IPS-20b (cell line): Measurements from ENCODE around the gene GALNT10.
A peak's percentile ranks its signal among the peaks of the same experiment; 100 is the strongest.

Experiments used
- H3K27ac ChIP-seq: one replicate; pipeline ENCODE4 v1.5.1; 2013; ENCODE audit warnings: low read length
- H3K27me3 ChIP-seq: 2 replicates; pipeline ENCODE4 v1.6.1; 2013; ENCODE audit warnings: mild to moderate bottlenecking, low read length, inconsistent platforms; ENCODE audit not compliant: insufficient read depth
- H3K36me3 ChIP-seq: 2 replicates; pipeline ENCODE4 v1.6.1; 2013; ENCODE audit warnings: low read depth, mild to moderate bottlenecking, inconsistent platforms, low read length, moderate library complexity; ENCODE audit not compliant: insufficient read depth
- H3K4me1 ChIP-seq: 2 replicates; pipeline ENCODE4 v1.6.1; 2013; ENCODE audit warnings: mild to moderate bottlenecking, control low read depth, inconsistent platforms, low read length, moderate library complexity; ENCODE audit not compliant: insufficient read depth
- H3K4me3 ChIP-seq: 2 replicates; pipeline ENCODE4 v1.5.1; 2013; ENCODE audit warnings: mild to moderate bottlenecking, low read length, inconsistent platforms
- H3K9ac ChIP-seq: 2 replicates; pipeline ENCODE4 v1.6.1; 2013; ENCODE audit warnings: low read depth, mild to moderate bottlenecking, inconsistent platforms, low read length, moderate library complexity
- H3K9me3 ChIP-seq: 2 replicates; pipeline ENCODE4 v1.6.1; 2013; ENCODE audit warnings: mild to moderate bottlenecking, low read depth, low read length, inconsistent platforms; ENCODE audit not compliant: insufficient read depth

The GALNT10 gene

DNA sequence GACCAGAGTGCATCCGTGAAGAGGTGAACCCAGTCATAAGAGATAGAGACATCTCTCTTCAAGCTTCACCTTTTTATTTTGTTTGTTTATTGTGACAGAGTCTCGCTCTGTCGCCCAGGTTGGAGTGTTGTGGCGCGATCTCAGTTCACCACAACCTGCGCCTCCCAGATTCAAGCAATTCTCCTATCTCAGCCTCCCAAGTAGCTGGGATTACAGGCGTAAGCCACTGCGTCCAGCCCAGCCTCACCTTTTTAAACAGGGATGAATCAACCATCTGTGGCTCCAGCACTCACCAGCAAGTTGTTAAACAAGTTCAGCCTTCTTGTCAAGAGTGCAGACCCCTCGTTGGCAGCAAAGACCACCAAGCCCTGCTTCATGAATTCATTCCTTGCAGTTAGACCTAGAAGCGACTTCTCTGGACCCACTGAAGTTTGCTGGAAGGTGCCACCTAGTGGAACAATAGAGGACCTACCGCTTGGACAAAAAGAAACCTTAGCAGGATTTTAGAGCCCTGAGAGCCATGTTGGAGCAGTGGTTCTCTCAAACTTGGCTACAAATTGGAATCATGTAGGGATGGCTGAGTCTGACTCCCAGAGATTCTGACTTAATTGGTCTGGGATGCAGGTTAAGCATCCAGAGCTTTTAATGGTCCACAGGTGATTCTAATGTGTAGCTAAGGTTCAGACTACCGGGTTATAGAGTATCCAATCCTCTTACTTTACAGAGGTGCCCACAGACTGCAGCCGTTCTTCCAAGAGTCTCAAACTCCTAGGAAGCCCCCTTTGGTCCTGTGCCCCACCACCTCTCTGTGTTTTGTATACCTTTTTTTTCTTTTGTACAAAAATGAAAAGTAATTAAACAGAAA lies 10.5 kb upstream of the GALNT10 start:
- no peak overlapping the region for H3K4me3 ChIP-seq
- peaks cover 2% of the 10 kb centered on the region; the same call in 1 of the 2 replicates for H3K27me3 ChIP-seq
- H3K27ac ChIP-seq, result no peak overlapping the region
- no peaks in the 10 kb centered on the region for H3K4me1 ChIP-seq
- no peaks in the 10 kb centered on the region for H3K9me3 ChIP-seq
- no peaks in the 10 kb centered on the region for H3K36me3 ChIP-seq
- no peak overlapping the region for H3K9ac ChIP-seq

DNA sequence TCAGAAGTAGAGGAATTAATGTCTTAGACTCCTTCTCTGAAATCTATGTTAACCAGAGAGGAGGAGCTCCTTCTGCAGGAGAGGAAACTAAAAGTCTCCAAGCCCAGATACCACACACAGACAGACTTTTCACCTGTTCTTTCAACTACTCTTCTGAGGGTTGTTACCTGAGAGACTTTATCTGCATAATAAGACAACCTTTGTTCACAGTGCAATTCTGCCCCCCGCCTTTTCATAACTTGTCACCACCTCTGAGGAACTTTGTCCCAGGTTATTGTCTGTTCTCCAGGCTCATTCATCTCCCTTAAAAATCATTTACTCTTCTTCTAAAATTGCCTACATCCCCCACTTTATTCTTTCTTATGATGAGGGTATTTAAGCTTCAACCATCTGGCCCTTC lies 9.4 kb upstream of the GALNT10 start:
- no peak overlapping the region for H3K4me3 ChIP-seq
- H3K36me3 ChIP-seq, result no peaks in the 10 kb centered on the region
- H3K27me3 ChIP-seq, result peaks cover 6% of the 10 kb centered on the region; the same call in 1 of the 2 replicates
- no peak overlapping the region for H3K9ac ChIP-seq
- no peaks in the 10 kb centered on the region for H3K9me3 ChIP-seq
- H3K27ac ChIP-seq, result no peak overlapping the region
- H3K4me1 ChIP-seq, result no peaks in the 10 kb centered on the region

DNA sequence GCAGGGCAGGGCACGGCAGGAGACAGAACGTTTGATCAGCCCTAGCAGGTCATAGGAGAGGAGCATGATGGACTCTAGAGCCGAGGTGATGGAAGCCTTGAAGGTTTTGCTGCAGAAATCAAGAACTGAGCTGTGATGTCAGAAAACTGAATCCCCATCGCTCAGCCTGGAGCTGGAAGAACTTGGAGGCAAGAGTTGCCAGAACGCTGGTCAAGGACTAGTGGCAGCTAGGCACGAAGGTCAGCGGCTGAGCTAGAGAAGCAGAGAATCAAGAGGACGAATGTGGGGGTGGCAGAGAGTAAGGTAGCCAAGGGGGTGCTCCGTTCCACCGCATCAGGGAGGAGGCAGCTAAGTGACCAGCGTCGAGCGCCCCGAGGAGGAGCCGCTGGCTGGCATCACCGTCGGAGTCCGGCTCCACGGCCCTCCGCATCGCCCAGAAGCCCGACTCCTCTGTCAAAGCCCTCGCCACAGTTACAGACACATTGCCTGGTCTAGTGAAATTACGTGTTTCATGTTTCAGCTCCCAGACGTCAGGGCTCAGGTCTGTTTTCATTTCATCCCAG lies 1.2 kb upstream of the GALNT10 start:
- Histone ChIP-seq H3K4me3 (peak overlapping the region; percentile 73), H3K36me3 (no peaks in the 10 kb centered on the region), H3K4me1 (peaks cover 12% of the 10 kb centered on the region; the same call in 1 of the 2 replicates), H3K27ac (no peak overlapping the region), H3K27me3 (peaks cover 78% of the 10 kb centered on the region), H3K9ac (no peak overlapping the region), H3K9me3 (no peaks in the 10 kb centered on the region)

DNA sequence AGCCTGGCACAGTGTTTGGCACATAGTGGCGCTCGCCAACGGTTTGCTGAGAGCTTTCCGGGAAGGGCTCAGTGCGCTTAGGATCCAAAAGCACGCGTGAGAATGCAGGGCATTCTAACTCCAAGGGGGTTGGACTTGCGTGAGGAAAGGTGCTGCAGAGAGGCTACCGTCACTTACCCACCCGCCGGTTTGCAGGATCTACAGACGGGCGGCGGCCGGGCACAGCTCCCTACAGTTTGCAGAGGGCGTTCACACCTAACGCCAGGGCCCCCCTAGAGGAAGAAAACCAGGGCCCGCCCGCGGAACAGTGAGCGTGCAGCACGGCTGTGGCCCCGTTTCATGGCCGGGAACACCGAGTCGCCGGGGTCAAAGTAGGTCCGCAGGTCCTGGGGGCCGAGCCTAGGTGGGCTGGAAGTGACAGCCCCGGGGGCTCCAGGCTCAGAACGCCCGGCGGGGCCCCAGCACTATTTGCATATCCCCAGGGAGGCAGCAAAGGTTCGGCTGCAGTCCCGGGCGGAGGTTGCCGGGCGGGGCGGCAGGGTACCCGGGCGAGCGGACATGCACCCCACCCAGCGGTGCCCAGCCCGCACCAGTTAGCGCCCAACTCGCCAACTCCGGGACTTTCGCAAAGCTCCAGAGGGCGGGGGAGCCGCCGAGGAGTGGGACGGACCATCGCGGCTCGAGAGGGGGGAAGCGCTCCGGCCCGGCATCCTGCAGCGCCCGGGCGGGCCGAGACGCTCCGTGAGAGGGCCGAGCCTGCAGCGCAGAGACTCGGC lies 526 bp upstream of the GALNT10 start:
- no peaks in the 10 kb centered on the region for H3K36me3 ChIP-seq
- H3K9ac ChIP-seq, result peak overlapping the region; percentile 13; the same call in 1 of the 2 replicates
- H3K27me3 ChIP-seq, result peaks cover 77% of the 10 kb centered on the region
- H3K9me3 ChIP-seq, result no peaks in the 10 kb centered on the region
- no peak overlapping the region for H3K27ac ChIP-seq
- H3K4me3 ChIP-seq, result peak overlapping the region; percentile 73
- peaks cover 19% of the 10 kb centered on the region; the same call in 1 of the 2 replicates for H3K4me1 ChIP-seq

DNA sequence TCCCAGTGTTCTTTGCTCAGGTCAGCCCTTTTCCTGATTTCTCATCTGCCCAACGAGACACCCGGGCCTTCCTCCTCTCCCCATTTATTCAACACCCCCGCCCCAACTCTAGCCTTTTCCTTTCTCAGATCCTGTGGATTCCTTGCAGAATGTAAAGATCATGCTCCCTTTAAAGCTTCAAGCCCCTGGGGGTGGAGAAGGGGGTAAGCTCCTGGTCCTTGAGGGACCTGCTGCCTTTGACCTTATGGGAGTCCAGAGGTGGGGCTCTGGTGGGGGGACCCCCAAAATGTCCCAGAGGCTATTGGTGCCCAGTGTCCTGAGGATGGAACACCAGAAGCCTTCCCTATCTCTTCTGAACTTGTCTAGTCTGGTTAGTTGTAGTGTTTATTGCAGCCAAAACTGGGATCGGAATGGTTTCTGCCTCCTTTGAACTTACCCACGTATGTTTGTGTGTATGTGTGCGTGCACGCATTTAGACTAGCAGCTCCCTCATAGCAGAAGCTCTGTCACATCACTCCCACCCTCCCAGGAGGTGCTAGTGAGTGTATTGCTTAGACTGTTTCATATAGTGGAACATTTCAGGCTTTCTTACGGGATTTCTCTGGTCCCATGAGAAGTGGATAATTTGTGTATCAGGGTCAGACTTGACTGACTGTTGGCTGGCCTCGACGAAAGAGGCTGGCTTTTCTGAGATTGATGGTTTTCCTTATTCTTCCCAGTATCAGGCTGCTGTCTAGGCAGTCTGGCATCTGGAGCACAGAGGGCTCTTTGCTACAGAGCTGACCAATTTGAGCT lies 1.1 kb downstream of the GALNT10 start:
- no peak overlapping the region for H3K9ac ChIP-seq
- no peak overlapping the region for H3K27ac ChIP-seq
- H3K36me3 ChIP-seq, result no peaks in the 10 kb centered on the region
- H3K4me1 ChIP-seq, result peaks cover 20% of the 10 kb centered on the region; the same call in 1 of the 2 replicates
- no peaks in the 10 kb centered on the region for H3K9me3 ChIP-seq
- H3K4me3 ChIP-seq, result peak overlapping the region; percentile 77; the same call in 1 of the 2 replicates
- H3K27me3 ChIP-seq, result peaks cover 69% of the 10 kb centered on the region

DNA sequence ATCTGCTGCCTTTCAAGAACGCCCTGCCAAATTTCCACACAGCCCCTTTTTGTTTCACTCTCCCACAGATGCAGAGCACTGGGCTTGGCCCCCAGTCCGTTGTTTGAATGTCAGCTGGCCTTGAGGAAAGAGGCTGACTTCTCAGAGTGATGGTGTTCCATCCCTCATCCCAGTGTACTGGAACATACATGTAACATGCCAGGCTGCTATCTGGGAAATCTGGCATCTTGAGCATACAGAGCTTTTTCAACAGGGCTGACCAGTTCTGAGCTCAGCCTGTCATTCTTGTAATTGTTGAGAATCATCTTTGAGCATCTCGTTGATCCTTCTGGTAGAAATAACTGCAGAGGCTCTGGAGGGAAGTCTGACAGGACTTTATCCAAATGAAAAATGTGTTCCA lies 2.8 kb downstream of the GALNT10 start:
- Histone ChIP-seq H3K36me3 (no peaks in the 10 kb centered on the region), H3K9ac (no peak overlapping the region), H3K27ac (no peak overlapping the region), H3K4me1 (peaks cover 29% of the 10 kb centered on the region), H3K9me3 (no peaks in the 10 kb centered on the region), H3K4me3 (no peak overlapping the region), H3K27me3 (peaks cover 53% of the 10 kb centered on the region)

DNA sequence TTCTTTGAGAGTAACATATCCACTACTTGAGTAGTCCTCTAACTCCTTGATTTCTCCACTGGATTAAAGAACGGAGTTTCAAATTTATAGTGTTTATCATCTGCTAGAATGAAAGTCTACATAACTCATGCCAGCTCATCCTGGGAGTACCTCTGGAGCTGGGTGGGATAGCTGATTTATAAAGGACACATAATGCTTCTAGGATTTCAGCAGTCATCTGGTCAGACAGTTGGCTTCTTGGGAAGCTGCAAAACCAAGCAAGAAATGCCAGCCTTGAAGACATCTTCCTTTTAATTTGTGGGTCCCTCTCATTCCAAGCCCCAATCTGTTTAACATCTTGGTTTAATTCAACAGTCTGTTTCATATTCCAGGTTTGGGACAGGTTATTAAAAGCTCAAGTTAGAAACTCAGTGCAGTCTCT lies 3.2 kb downstream of the GALNT10 start:
- Histone ChIP-seq H3K27ac (no peak overlapping the region), H3K9me3 (no peaks in the 10 kb centered on the region), H3K9ac (no peak overlapping the region), H3K4me3 (no peak overlapping the region), H3K27me3 (peaks cover 49% of the 10 kb centered on the region), H3K36me3 (no peaks in the 10 kb centered on the region), H3K4me1 (peaks cover 29% of the 10 kb centered on the region)

DNA sequence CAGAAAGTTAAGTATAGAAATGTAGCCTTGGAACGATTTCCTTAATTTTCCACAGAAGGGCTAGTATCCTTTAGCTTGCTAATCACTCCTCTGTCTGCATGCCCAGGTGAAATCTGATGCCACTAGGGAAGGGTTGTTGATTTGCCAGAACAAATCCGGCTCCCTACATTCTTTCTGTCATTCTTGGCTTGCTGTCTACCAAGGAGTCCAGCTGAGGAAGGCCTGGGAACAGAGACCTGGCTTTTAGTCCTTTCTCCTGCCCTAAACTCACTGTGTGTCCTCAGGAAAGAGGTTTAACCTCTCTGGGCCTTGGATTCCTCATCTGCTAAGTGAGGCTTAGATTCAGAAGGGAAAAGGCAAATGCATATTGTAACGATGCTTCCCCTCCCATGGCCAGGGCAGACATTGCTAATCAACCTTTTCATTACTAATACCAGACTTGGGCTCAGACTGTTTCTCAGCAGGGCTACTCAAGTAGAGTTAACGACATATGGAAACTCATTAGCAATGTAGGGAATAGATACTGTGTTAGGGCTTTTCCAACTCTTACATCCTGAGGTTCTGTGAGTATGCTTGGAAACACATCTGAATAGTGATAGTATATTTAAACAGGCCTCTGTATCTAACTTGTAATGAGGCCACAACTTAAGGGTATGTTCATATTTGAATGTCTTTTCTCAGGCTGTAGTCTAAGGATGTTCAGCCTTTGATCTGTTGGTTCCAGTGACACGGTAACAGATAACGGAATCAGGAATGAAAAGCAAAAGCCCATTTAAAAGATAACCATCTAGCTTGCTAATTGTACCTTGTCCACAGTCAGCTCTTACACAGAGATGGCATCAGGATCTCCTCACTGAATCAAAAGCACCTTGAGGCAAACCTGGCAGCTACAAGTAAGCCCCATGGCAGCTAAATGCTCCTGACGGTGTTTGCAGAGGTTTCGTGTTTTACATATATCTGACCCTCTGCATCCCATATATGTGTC lies 4.1 kb downstream of the GALNT10 start:
- peak overlapping the region; percentile 34 for H3K4me3 ChIP-seq
- H3K9ac ChIP-seq, result no peak overlapping the region
- H3K9me3 ChIP-seq, result no peaks in the 10 kb centered on the region
- peaks cover 40% of the 10 kb centered on the region for H3K27me3 ChIP-seq
- no peak overlapping the region for H3K27ac ChIP-seq
- H3K36me3 ChIP-seq, result no peaks in the 10 kb centered on the region
- H3K4me1 ChIP-seq, result peaks cover 24% of the 10 kb centered on the region

DNA sequence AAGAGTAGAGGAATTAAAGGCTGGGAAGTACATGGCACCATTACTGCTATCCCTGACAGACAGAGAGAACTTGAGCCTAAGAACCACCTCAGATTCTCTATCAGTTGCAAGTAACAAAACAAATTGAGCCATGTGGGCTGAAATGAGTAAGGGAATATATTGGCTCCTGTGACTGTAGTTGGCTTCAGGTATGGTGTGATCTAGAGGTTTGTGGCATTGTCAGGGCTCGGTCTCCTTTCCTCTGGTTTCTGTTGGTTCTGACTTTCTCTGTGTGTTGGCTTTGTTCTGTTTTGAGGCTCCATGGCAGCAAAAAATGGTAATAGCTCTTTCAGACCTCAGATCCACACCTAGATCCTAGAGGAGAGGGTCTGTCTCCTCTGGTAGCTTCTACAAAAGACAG lies 5.7 kb downstream of the GALNT10 start:
- Histone ChIP-seq H3K9me3 (no peaks in the 10 kb centered on the region), H3K4me3 (no peak overlapping the region), H3K27me3 (peaks cover 29% of the 10 kb centered on the region), H3K9ac (no peak overlapping the region), H3K36me3 (no peaks in the 10 kb centered on the region), H3K27ac (no peak overlapping the region), H3K4me1 (peaks cover 24% of the 10 kb centered on the region)

DNA sequence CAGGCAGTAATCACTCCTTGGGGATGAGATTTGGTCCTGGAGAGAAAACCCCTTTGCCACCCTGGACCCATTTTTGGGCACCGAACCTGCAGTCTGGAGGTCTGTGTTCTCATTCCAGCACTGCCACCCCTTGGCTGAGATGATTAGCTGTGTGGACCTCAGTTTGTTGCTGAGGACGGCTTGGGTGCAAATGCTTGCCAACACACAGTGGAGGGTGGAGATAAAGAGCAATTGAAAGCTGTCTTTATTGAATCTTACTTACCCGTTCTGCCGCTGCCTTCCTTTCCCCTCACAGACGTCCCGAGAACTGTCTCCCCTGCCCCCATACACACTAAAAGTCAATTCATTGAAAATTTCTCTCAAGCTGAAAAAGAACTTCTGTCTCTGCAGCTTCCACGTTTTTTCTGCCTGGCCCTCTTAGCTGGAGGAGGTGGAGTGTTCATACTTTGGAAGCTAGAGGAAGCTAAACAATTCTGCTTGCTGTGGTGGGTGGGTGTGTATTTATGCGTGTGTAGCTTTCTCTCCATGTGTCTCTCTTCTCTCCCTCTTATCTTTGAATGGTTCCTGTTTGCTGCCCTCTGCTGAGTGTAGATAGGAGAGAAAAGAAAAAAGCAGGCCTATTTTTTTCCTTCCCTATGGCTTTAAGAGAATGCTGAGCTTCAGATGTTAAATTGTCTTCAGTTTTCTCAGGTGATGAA lies 6.6 kb downstream of the GALNT10 start:
- Histone ChIP-seq H3K4me3 (no peak overlapping the region), H3K27ac (no peak overlapping the region), H3K4me1 (peaks cover 24% of the 10 kb centered on the region), H3K36me3 (no peaks in the 10 kb centered on the region), H3K9ac (no peak overlapping the region), H3K27me3 (peaks cover 20% of the 10 kb centered on the region), H3K9me3 (no peaks in the 10 kb centered on the region)
